ENCODE data around the gene COL4A3.

The COL4A3 gene

GRCh38 chr2:227296671-227297405, 132.4 kb downstream of the COL4A3 start:
- DNase-seq: no peak

GRCh38 chr2:227301523-227301922, 137.1 kb downstream of the COL4A3 start:
- no peak for DNase-seq

GRCh38 chr2:227308784-227309183, 144.4 kb downstream of the COL4A3 start:
- no peak for DNase-seq

GRCh38 chr2:227310756-227311110, 146.3 kb downstream of the COL4A3 start:
- DNase-seq: no peak

- DNase-seq: no peak
Observed at GRCh38 chr2:227311861-227312506, 147.6 kb downstream of the COL4A3 start.

GRCh38 chr2:227312579-227312978, 148.2 kb downstream of the COL4A3 start:
- no peak for DNase-seq

GRCh38 chr2:227313310-227313709, 148.9 kb downstream of the COL4A3 start:
- no peak for DNase-seq

GRCh38 chr2:227317834-227318233, 153.4 kb downstream of the COL4A3 start:
- DNase-seq: no peak

GRCh38 chr2:227320305-227321094, 156.1 kb downstream of the COL4A3 start:
- no peak for DNase-seq

- no peak for DNase-seq
Observed at GRCh38 chr2:227322530-227323205, 158.2 kb downstream of the COL4A3 start.

GRCh38 chr2:227323818-227324217, 159.4 kb downstream of the COL4A3 start:
- DNase-seq: no peak

- no peak for DNase-seq
Observed at GRCh38 chr2:227324642-227324994, 160.2 kb downstream of the COL4A3 start.

- DNase-seq: peak; percentile 94
Observed at GRCh38 chr2:227324995-227325838, 160.8 kb downstream of the COL4A3 start, which contains the start of gene MFF. TSS of gene MFF (plus strand) at chr2:227325251. CDS start at chr2:227330666, 5,415 bp downstream.

- DNase-seq: peak; percentile 24
Observed at GRCh38 chr2:227325839-227326195, 161.4 kb downstream of the COL4A3 start.

- no peak for DNase-seq
Observed at GRCh38 chr2:227326783-227327182, 162.4 kb downstream of the COL4A3 start.

- DNase-seq: peak; percentile 69
Observed at GRCh38 chr2:227335713-227336112, 171.3 kb downstream of the COL4A3 start.

- DNase-seq: no peak
Observed at GRCh38 chr2:227337442-227337841, 173.0 kb downstream of the COL4A3 start.

- no peak for DNase-seq
Observed at GRCh38 chr2:227339098-227339599, 174.7 kb downstream of the COL4A3 start.

GRCh38 chr2:227340106-227340505, 175.7 kb downstream of the COL4A3 start:
- no peak for DNase-seq

GRCh38 chr2:227341553-227341952, 177.1 kb downstream of the COL4A3 start:
- no peak for DNase-seq

- no peak for DNase-seq
Observed at GRCh38 chr2:227344231-227344630, 179.8 kb downstream of the COL4A3 start.

- DNase-seq: no peak
Observed at GRCh38 chr2:227347117-227347516, 182.7 kb downstream of the COL4A3 start.
